ENCODE measurements around the gene ZNF182. TPM values are rescaled to one million over a fixed set of nuclear protein-coding genes. Genes with fewer than 3 reads are reported as not detected.
"Not testable (repeated sequence)": the region's sequence is repeated elsewhere in the genome, so short reads cannot be mapped to it uniquely, and the experiment has no call there.

The ZNF182 gene
- total RNA-seq, 1 donor from 2014 or later: 15.2 TPM

- no peaks in the 10 kb centered on the region for H3K4me1 ChIP-seq
- H3K4me3 ChIP-seq: no peak overlapping the region
- no peak overlapping the region for H3K4me3 Mint-ChIP-seq
- H3K79me2 ChIP-seq (ENCODE audit: low read depth): no peaks in the 10 kb centered on the region
- H4K20me1 ChIP-seq (ENCODE audit: low read depth): no peaks in the 10 kb centered on the region
- no peaks in the 10 kb centered on the region for H3K27me3 ChIP-seq
- H3F3A ChIP-seq (ENCODE audit: low read depth): no peaks in the 10 kb centered on the region
- no peaks in the 10 kb centered on the region for H3K36me3 ChIP-seq
- H3K27me3 Mint-ChIP-seq (ENCODE audit: insufficient read depth, low read depth): peaks cover 5% of the 10 kb centered on the region
- no peak for DNase-seq (ENCODE audit: low spot score)
- no peaks in the 10 kb centered on the region for H3K9me3 ChIP-seq (ENCODE audit: low read depth)
- H3K9me3 Mint-ChIP-seq: peaks cover 27% of the 10 kb centered on the region
- no peaks in the 10 kb centered on the region for H3K36me3 Mint-ChIP-seq
- no peak for TF ChIP-seq CTCF (IDR thresholded peaks at IDR 0.05)
- no peak for TF ChIP-seq EZH2phosphoT487 (IDR thresholded peaks at IDR 0.05)
- TF ChIP-seq EZH2 (IDR thresholded peaks at IDR 0.05): no peak
- no peak overlapping the region for H3K27ac Mint-ChIP-seq
- H3K4me2 ChIP-seq: no peak overlapping the region
- peaks cover 7% of the 10 kb centered on the region for H3K4me1 Mint-ChIP-seq
- no peak overlapping the region for H2AFZ ChIP-seq (replicated peaks)
- no peak overlapping the region for H3K27ac ChIP-seq
- H3K9ac ChIP-seq: no peak overlapping the region
These were observed 24.3 kb upstream of the ZNF182 start for GRCh38 chrX:48028091-48028490.

GRCh38 chrX:48027545-48027944, 23.8 kb upstream of the ZNF182 start:
- peaks cover 27% of the 10 kb centered on the region for H3K9me3 Mint-ChIP-seq
- not testable (repeated sequence) for H3K4me2 ChIP-seq; H3K9ac ChIP-seq; H3K27ac Mint-ChIP-seq; H3K4me3 Mint-ChIP-seq; H2AFZ ChIP-seq (replicated peaks); H3K36me3 ChIP-seq; H3K36me3 Mint-ChIP-seq; H3K27me3 Mint-ChIP-seq (ENCODE audit: insufficient read depth, low read depth); H3K27me3 ChIP-seq; H3K9me3 ChIP-seq (ENCODE audit: low read depth); H3K27ac ChIP-seq; H3K4me3 ChIP-seq; H3K79me2 ChIP-seq (ENCODE audit: low read depth); H4K20me1 ChIP-seq (ENCODE audit: low read depth); DNase-seq (ENCODE audit: low spot score); H3K4me1 Mint-ChIP-seq; H3K4me1 ChIP-seq; H3F3A ChIP-seq (ENCODE audit: low read depth)

GRCh38 chrX:48025561-48025960, 21.8 kb upstream of the ZNF182 start:
- TF ChIP-seq CTCF (IDR thresholded peaks at IDR 0.05) (peak; percentile 65), EZH2 (IDR thresholded peaks at IDR 0.05) (no peak), EZH2phosphoT487 (IDR thresholded peaks at IDR 0.05) (no peak)
- Histone ChIP-seq H3K79me2 (ENCODE audit: low read depth) (no peaks in the 10 kb centered on the region), H3K9me3 (ENCODE audit: low read depth) (no peaks in the 10 kb centered on the region), H3K4me1 (no peaks in the 10 kb centered on the region), H3F3A (ENCODE audit: low read depth) (no peaks in the 10 kb centered on the region), H3K4me3 (no peak overlapping the region), H3K27ac (no peak overlapping the region), H3K27me3 (no peaks in the 10 kb centered on the region), H3K4me2 (no peak overlapping the region), H2AFZ (replicated peaks) (no peak overlapping the region), H3K36me3 (no peaks in the 10 kb centered on the region), H4K20me1 (ENCODE audit: low read depth) (no peaks in the 10 kb centered on the region), H3K9ac (no peak overlapping the region)
- Mint-ChIP-seq H3K4me1 (peaks cover 7% of the 10 kb centered on the region), H3K36me3 (no peaks in the 10 kb centered on the region), H3K4me3 (peak overlapping the region; percentile 22), H3K27me3 (ENCODE audit: insufficient read depth, low read depth) (no peaks in the 10 kb centered on the region), H3K9me3 (peaks cover 22% of the 10 kb centered on the region), H3K27ac (no peak overlapping the region)
- peak; percentile 71 for DNase-seq (ENCODE audit: low spot score)

- no peaks in the 10 kb centered on the region for H3K36me3 ChIP-seq
- H3K9me3 ChIP-seq (ENCODE audit: low read depth): no peaks in the 10 kb centered on the region
- no peaks in the 10 kb centered on the region for H3K27me3 ChIP-seq
- H3K27ac ChIP-seq: no peak overlapping the region
- no peak overlapping the region for H3K4me2 ChIP-seq
- DNase-seq (ENCODE audit: low spot score): no peak
- peaks cover 15% of the 10 kb centered on the region for H3K9me3 Mint-ChIP-seq
- no peak overlapping the region for H3K27ac Mint-ChIP-seq
- H3K4me3 Mint-ChIP-seq: no peak overlapping the region
- no peaks in the 10 kb centered on the region for H3K4me1 ChIP-seq
- H3K79me2 ChIP-seq (ENCODE audit: low read depth): no peaks in the 10 kb centered on the region
- no peaks in the 10 kb centered on the region for H4K20me1 ChIP-seq (ENCODE audit: low read depth)
- no peaks in the 10 kb centered on the region for H3F3A ChIP-seq (ENCODE audit: low read depth)
- no peak overlapping the region for H3K4me3 ChIP-seq
- H3K9ac ChIP-seq: no peak overlapping the region
- TF ChIP-seq CTCF (IDR thresholded peaks at IDR 0.05) (no peak), EZH2phosphoT487 (IDR thresholded peaks at IDR 0.05) (no peak), EZH2 (IDR thresholded peaks at IDR 0.05) (no peak)
- H3K36me3 Mint-ChIP-seq: no peaks in the 10 kb centered on the region
- H2AFZ ChIP-seq (replicated peaks): no peak overlapping the region
- peaks cover 7% of the 10 kb centered on the region for H3K4me1 Mint-ChIP-seq
- no peaks in the 10 kb centered on the region for H3K27me3 Mint-ChIP-seq (ENCODE audit: insufficient read depth, low read depth)
These were observed 18.9 kb upstream of the ZNF182 start for GRCh38 chrX:48022738-48023137.
